Measurements from ENCODE around the gene C1orf216.

Gene C1orf216

DNA sequence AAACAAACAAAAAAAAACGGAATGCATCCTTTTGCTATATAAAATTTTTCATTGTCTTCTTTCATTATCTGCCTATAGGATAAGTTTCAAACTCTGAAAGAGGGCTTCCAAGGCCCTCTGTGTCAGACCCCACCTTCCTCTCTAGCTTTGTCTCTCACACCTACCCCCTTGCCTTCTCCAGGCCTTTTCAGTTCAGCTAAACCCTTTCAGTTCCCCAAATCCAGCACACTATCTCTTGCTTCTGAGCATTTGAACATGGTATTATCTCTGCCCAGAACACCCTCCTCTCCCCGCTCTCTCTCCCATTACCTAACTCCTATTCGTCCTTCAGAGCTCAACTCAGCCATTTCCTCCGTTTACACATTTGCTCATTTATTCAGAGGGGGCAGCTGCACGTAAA is 35.7 kb downstream of the C1orf216 start:
- no peaks in the 10 kb centered on the region for H3K4me1 Mint-ChIP-seq (ENCODE audit: low read depth)
- H3K27ac Mint-ChIP-seq: no peak overlapping the region
- H3K4me3 Mint-ChIP-seq: no peak overlapping the region
- H3K36me3 Mint-ChIP-seq (ENCODE audit: low read depth): no peaks in the 10 kb centered on the region
- no peaks in the 10 kb centered on the region for H3K9me3 Mint-ChIP-seq
- peaks cover 27% of the 10 kb centered on the region for H3K27me3 Mint-ChIP-seq (ENCODE audit: low read depth)

DNA sequence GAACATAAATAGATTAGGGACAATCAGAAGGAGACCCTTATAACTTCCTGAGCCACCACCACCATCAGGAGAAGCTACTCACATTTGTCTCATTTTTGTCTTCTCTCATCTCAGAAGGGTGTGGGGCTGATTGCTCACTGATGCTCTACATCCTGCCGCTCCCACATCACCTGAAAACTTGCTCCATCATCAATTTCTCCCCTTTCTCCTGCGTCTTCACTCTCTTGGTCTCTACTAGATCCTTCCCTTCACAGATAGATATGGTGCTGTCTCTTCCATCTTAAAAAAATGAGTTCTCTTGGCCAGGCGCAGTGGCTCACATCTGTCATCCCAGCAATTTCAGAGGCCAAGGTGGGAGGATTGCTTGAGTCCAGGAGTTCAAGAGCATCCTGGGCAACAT is 38.4 kb downstream of the C1orf216 start:
- no peaks in the 10 kb centered on the region for H3K36me3 Mint-ChIP-seq (ENCODE audit: low read depth)
- H3K9me3 Mint-ChIP-seq: no peaks in the 10 kb centered on the region
- peaks cover 23% of the 10 kb centered on the region for H3K27me3 Mint-ChIP-seq (ENCODE audit: low read depth)
- H3K27ac Mint-ChIP-seq: no peak overlapping the region
- no peak overlapping the region for H3K4me3 Mint-ChIP-seq
- no peaks in the 10 kb centered on the region for H3K4me1 Mint-ChIP-seq (ENCODE audit: low read depth)

DNA sequence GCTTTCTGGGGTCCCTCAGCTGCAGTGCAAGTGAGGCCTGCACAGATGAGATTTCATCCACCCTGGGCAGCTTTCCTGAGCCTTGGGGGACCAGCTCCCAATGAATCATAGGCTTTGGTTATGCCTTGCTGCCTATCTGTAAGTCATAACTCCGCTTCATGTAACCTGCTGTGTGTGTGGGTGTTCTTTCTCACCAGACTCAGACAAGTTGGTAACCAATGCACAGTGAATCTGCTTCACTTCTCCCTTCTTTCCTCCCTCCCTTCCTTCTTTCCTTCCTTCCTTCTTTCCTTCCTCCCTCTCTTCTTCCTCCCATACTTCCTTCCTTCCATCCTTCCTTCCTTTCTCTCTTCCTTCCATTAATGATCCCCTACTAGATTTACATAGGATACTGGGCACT is 42.9 kb downstream of the C1orf216 start:
- H3K27ac Mint-ChIP-seq: no peak overlapping the region
- peaks cover 2% of the 10 kb centered on the region for H3K4me1 Mint-ChIP-seq (ENCODE audit: low read depth)
- H3K4me3 Mint-ChIP-seq: no peak overlapping the region
- no peaks in the 10 kb centered on the region for H3K9me3 Mint-ChIP-seq
- H3K36me3 Mint-ChIP-seq (ENCODE audit: low read depth): no peaks in the 10 kb centered on the region
- peaks cover 16% of the 10 kb centered on the region for H3K27me3 Mint-ChIP-seq (ENCODE audit: low read depth)

DNA sequence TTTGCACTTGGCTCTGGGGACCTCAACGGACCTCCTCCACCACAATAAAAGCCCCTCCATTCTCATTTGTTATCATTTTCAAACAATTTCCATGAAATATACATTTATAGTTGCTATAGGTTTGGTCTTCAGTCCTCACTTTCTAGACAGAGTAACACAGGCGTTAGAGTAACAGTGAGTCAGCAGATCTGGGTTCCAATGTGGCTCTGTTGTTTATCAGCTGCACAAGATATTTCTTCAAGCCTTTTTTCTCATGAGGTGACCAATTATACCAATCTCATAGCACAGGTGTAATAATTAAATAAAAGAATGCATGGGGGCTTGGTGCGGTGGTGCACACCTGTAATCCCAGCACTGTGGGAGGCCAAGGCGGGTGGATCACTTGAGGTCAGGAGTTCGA is 44.6 kb downstream of the C1orf216 start:
- Mint-ChIP-seq H3K4me1 (ENCODE audit: low read depth) (peaks cover 2% of the 10 kb centered on the region), H3K27ac (no peak overlapping the region), H3K27me3 (ENCODE audit: low read depth) (peaks cover 16% of the 10 kb centered on the region), H3K9me3 (no peaks in the 10 kb centered on the region), H3K4me3 (no peak overlapping the region), H3K36me3 (ENCODE audit: low read depth) (no peaks in the 10 kb centered on the region)

DNA sequence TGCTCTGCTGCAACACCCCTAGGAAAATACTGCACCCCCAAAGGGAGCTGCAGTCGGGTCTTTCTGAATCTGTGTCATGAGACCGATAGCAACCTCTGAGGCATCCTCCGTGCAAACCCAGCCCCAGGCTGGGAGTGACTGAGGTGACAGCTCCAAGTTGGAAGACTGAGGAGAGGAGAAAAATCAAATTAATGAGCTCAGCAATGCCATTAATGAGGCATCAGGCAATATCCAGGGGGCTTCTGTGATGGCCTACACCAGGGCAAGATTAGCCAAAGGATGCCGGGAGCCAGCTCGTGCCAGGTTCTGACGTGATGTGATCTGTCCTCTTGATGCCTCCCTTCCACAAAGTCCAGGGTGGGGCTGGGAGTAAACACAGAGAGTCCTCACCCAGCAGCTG is 46.6 kb downstream of the C1orf216 start:
- Mint-ChIP-seq H3K9me3 (no peaks in the 10 kb centered on the region), H3K27me3 (ENCODE audit: low read depth) (peaks cover 18% of the 10 kb centered on the region), H3K27ac (no peak overlapping the region), H3K4me3 (no peak overlapping the region), H3K4me1 (ENCODE audit: low read depth) (peaks cover 2% of the 10 kb centered on the region), H3K36me3 (ENCODE audit: low read depth) (no peaks in the 10 kb centered on the region)

DNA sequence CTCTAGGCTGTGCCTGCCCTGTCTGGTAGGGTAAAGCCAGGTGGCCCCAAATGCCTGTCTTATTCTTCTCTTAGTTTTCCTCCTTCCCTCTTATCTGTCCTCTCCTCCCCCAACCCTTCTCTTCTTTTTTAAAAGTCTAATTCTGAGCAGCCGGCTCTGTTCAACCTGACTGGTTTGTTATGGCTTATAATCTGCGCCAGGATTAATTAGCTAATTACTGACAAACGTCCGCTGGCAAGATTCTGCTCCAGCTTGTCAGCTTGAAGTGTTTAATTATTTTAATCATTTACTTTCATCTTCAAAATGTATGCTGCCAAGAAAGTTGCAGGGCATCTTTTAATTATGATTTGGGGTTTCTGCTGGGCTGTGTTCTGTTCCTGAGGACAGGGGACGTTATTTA is 50.2 kb downstream of the C1orf216 start:
- no peak overlapping the region for H3K27ac Mint-ChIP-seq
- no peaks in the 10 kb centered on the region for H3K36me3 Mint-ChIP-seq (ENCODE audit: low read depth)
- H3K4me1 Mint-ChIP-seq (ENCODE audit: low read depth): peaks cover 2% of the 10 kb centered on the region
- H3K4me3 Mint-ChIP-seq: no peak overlapping the region
- no peaks in the 10 kb centered on the region for H3K9me3 Mint-ChIP-seq
- peaks cover 23% of the 10 kb centered on the region for H3K27me3 Mint-ChIP-seq (ENCODE audit: low read depth)

DNA sequence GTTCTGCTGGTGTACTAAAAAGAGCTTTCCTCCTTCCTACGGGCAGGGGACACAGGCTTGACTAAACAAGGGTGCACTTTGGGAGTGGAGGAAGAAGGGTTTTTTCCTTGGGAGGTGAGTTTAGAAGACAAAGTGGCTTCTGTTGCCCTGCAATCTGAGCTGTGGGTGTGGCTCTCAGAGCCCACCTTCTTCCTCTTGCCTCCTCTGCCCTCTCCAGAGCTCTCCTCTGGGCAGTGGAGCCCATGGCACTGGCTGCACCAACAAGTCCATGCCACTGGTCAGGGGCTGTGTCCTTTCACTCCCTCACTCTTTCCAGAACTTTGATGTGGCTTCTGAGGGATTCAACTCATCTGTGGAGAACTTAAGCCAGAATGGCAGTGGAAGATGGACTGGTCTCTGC is 51.8 kb downstream of the C1orf216 start:
- no peak overlapping the region for H3K4me3 Mint-ChIP-seq
- H3K4me1 Mint-ChIP-seq (ENCODE audit: low read depth): peaks cover 2% of the 10 kb centered on the region
- no peaks in the 10 kb centered on the region for H3K9me3 Mint-ChIP-seq
- peaks cover 29% of the 10 kb centered on the region for H3K27me3 Mint-ChIP-seq (ENCODE audit: low read depth)
- no peak overlapping the region for H3K27ac Mint-ChIP-seq
- no peaks in the 10 kb centered on the region for H3K36me3 Mint-ChIP-seq (ENCODE audit: low read depth)

DNA sequence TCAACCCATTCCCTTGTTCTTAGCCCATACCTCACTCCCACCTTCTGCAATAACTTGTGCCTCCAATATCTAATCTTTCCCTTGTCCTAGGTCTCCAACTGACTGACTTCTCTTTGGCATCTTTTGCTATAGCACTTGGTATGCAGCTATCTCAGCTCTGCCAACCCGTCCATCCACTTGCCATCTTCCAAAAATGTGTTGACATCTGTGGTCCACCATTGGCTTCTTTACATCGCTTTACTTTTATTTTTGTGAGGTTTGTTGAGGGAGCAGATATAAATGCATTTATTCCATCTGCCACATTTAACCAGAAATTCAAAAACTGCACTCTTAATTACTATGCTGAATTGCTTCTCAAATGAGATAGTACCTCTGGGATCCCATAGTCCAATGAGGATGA is 52.5 kb downstream of the C1orf216 start:
- Mint-ChIP-seq H3K9me3 (no peaks in the 10 kb centered on the region), H3K27ac (no peak overlapping the region)

More for the DNA sequence above, 52.5 kb downstream of the C1orf216 start:
- Mint-ChIP-seq H3K36me3 (ENCODE audit: low read depth) (no peaks in the 10 kb centered on the region), H3K4me1 (ENCODE audit: low read depth) (peaks cover 1% of the 10 kb centered on the region), H3K4me3 (no peak overlapping the region), H3K27me3 (ENCODE audit: low read depth) (peaks cover 28% of the 10 kb centered on the region)

Data from T-helper 1 cell treated with Interleukin-12 subunit alpha and Interleukin-12 subunit beta and Interleukin-4 antibody, amounts not matched to agents 30 μg/mL and 1 μg/mL, for 36 hours (primary cell).